Colonic mucosa (tissue), 4 donors: ENCODE results near the gene TRRAP. TPM values are rescaled to one million over a fixed set of nuclear protein-coding genes. Genes with fewer than 3 reads are reported as not detected.

ENCODE experiments used
- DNase-seq: peaks from one replicate; pipeline ENCODE4 v3.0.0-alpha.2; 2020
- H3K27ac ChIP-seq: fragments of 200-600 bp; one replicate; pipeline ENCODE4 v1.8.0; 2021
- H3K27me3 ChIP-seq: fragments of 200-600 bp; one replicate; pipeline ENCODE4 v1.8.0; 2021
- H3K36me3 ChIP-seq: fragments of 200-600 bp; one replicate; pipeline ENCODE4 v1.8.0; 2021
- H3K4me1 ChIP-seq: fragments of 200-600 bp; one replicate; pipeline ENCODE4 v1.8.0; 2021; ENCODE audit warnings: mild to moderate bottlenecking
- H3K4me3 ChIP-seq: fragments of 200-600 bp; one replicate; pipeline ENCODE4 v1.8.0; 2021
- H3K9ac ChIP-seq, 2 donors: one replicate each; pipeline ENCODE4 v1.7.0; 2013; ENCODE audit warnings: control low read depth in 2 of 2, low read depth in 2 of 2, low read length in 2 of 2
- H3K9me3 ChIP-seq: fragments of 200-600 bp; one replicate; pipeline ENCODE4 v1.8.0; 2021
- intact Hi-C: fragments of 100-400 bp; cut with DNase I; formaldehyde crosslinking; loops from one replicate; pipeline ENCODE4 v1.14.1; 2022
- total RNA-seq, 2 donors: library from RNA; stranded (reverse); fragmentation: NEBNext Ultra II Directional in 1 of 2; extraction: Animal tissue kit (Norgen Biotek cat#: 25700) in 1 of 2; gene quantifications; one replicate each; pipeline ENCODE4 v1.2.1, GENCODE V29; 2021
- TF ChIP-seq, protein P1 (sequence below): fragments of 200-600 bp; IDR thresholded peaks from one replicate; pipeline ENCODE4 v1.8.0; 2022; ENCODE audit warnings: antibody characterized with exemption, mild to moderate bottlenecking
- donor health status: healthy.
- donor health status: DM: no; HTN: no; CAD: no.
- donor health status: DM: no; HTN: no; CAD: no.

The TRRAP gene
- total RNA-seq, 2 donors from 2014 or later = 33.3 to 39.4 TPM

- no peak overlapping the region for H3K27ac ChIP-seq
- no peak overlapping the region for H3K9ac ChIP-seq
- TF ChIP-seq, protein P1, sequence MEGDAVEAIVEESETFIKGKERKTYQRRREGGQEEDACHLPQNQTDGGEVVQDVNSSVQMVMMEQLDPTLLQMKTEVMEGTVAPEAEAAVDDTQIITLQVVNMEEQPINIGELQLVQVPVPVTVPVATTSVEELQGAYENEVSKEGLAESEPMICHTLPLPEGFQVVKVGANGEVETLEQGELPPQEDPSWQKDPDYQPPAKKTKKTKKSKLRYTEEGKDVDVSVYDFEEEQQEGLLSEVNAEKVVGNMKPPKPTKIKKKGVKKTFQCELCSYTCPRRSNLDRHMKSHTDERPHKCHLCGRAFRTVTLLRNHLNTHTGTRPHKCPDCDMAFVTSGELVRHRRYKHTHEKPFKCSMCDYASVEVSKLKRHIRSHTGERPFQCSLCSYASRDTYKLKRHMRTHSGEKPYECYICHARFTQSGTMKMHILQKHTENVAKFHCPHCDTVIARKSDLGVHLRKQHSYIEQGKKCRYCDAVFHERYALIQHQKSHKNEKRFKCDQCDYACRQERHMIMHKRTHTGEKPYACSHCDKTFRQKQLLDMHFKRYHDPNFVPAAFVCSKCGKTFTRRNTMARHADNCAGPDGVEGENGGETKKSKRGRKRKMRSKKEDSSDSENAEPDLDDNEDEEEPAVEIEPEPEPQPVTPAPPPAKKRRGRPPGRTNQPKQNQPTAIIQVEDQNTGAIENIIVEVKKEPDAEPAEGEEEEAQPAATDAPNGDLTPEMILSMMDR = no peak
- intact Hi-C loops = no loop called here
- DNase-seq = no peak
- H3K27me3 ChIP-seq = no peaks in the 10 kb centered on the region
- no peak overlapping the region for H3K4me3 ChIP-seq
- peaks cover 54% of the 10 kb centered on the region for H3K36me3 ChIP-seq
- H3K9me3 ChIP-seq = no peaks in the 10 kb centered on the region
- no peaks in the 10 kb centered on the region for H3K4me1 ChIP-seq
Observed at GRCh38 chr7:99035723-99036545, 157.6 kb downstream of the TRRAP start.

DNA sequence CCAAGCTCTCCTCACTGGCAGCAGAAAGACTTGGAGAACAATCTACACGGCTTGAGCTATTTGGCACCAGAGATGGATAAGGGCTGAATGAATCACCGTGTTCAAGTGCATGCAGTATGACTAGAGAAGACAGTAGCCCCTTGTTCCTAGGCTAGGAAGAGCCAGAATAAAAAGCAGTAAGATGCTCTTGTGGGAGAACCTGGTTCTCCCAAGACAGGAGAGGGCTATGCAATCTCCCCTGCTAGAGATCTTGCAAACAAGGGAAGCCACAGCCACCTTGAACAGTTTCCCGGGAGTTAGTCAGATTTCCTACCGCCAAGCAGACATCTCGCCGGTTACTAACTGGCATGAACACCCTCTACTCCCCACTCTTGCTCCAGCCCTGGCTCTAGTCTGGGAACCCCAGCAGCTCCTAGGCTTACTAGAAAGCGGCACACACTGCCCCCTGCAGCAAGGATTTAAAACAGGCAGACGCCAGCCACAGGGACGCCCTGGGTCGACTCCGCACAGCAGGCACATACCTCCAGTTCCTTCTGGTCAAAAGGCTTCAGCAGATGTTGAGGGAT lies 158.3 kb downstream of the TRRAP start:
- intact Hi-C loops = no loop called here
- no peaks in the 10 kb centered on the region for H3K4me1 ChIP-seq
- no peaks in the 10 kb centered on the region for H3K9me3 ChIP-seq
- H3K27ac ChIP-seq = no peak overlapping the region
- no peak overlapping the region for H3K4me3 ChIP-seq
- DNase-seq = no peak
- H3K27me3 ChIP-seq = no peaks in the 10 kb centered on the region
- peaks cover 54% of the 10 kb centered on the region for H3K36me3 ChIP-seq
- H3K9ac ChIP-seq = no peak overlapping the region
- TF ChIP-seq, protein P1 = no peak

DNA sequence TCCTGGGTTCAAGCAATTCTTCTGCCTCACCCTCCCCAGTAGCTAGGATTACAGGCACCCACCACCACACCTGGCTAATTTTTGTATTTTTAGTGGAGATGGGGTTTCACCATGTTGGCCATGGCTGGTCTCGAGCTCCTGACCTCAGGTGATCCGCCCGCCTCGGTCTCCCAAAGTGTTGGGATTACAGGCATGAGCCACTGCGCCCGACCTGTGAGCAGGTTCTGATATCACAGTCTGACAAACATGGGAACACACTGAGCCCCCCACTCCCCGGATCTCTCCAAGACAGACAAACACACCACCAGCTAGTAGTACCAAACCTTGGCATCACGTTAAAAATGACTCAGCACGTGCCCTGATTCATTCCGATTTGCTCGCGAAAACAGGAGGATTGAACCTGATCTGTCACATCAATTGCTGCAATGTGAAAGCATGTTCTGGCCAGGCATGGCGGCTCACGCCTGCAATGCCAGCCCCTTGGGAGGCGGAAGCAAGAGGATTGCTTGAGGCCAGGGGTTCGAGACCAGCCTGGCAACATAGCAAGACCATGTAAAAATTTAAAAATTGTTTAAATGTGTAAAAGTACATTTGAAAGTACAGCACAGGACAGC lies 159.1 kb downstream of the TRRAP start:
- no peak for DNase-seq
- no peak overlapping the region for H3K9ac ChIP-seq
- TF ChIP-seq, protein P1 = no peak
- H3K36me3 ChIP-seq = peaks cover 47% of the 10 kb centered on the region
- H3K9me3 ChIP-seq = no peaks in the 10 kb centered on the region
- H3K4me3 ChIP-seq = no peak overlapping the region
- no peak overlapping the region for H3K27ac ChIP-seq
- H3K27me3 ChIP-seq = no peaks in the 10 kb centered on the region
- intact Hi-C loops = no loop called here
- no peaks in the 10 kb centered on the region for H3K4me1 ChIP-seq

DNA sequence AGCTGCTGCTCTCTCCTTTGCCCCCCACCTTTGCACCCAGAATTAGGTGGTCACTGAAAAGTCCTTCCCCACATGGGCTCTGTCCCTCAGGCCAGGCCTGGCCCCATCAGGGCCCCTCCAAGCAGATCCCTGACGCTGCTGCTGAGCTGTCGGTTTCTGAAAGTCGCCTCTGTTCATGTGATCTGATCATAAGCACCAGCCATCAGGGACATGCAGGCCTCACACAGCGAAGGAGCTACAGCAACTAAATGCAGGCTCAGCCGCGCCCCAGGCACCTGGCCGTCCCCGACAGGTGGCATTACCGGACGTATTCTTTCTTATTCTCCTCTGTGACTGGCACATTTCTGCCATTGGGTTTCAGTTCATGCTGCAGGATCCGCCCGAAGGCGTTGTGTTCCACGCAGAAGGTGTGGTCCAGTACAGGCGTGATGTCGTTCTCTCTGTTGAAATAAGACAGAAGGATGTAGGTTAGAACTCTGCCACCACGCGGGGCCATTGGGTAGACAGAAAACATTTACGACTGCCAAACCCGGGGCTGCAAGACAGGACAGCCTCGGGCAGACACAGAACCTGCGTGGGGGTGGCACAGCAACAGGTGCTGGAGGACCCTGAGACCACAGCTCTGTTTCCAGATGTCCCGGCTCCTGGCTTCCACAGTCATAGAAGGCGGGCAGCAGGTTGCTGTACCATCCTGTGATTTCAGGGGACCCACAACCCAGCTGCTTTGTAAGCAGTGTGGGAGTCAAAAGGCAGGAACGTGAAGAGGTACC lies 159.9 kb downstream of the TRRAP start:
- intact Hi-C loops = no loop called here
- Histone ChIP-seq H3K4me3 (no peak overlapping the region), H3K36me3 (peaks cover 43% of the 10 kb centered on the region), H3K9ac (no peak overlapping the region), H3K4me1 (no peaks in the 10 kb centered on the region), H3K9me3 (no peaks in the 10 kb centered on the region), H3K27me3 (no peaks in the 10 kb centered on the region), H3K27ac (no peak overlapping the region)
- DNase-seq = no peak
- TF ChIP-seq, protein P1 = no peak

DNA sequence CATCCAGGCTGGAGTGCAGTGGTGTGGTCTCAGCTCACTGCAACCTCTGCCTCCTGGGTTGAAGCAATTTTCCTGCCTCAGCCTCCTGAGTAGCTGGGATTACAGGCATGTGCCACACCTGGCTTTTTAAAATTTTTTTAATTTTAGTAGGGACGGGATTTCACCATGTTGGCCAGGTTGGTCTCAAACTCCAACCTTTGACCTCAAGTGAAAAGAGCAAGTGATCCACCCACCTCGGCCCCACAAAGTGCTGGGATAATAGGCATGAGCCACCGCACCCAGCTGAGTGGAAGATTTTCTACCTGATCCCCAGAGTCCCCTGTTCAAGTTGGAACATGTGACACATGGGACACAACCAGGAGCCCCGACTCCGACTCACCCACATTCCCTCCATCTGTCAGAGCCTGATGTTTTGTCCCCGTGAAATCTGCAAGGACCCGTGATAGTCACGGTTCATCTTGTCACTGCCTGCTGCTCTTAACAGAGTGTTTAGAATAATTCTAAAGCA lies 161.1 kb downstream of the TRRAP start:
- intact Hi-C loops = no loop called here
- DNase-seq = peak; percentile 35
- Histone ChIP-seq H3K9me3 (no peaks in the 10 kb centered on the region), H3K9ac (no peak overlapping the region), H3K36me3 (peaks cover 34% of the 10 kb centered on the region), H3K27ac (no peak overlapping the region), H3K4me3 (no peak overlapping the region), H3K4me1 (no peaks in the 10 kb centered on the region), H3K27me3 (no peaks in the 10 kb centered on the region)
- TF ChIP-seq, protein P1 = no peak
